SK-N-SH treated with all-trans-retinoic acid at 6 μM for 48 hours (cell line): ENCODE results near the gene DDX3X.
"Not testable (repeated sequence)": the region's sequence is repeated elsewhere in the genome, so short reads cannot be mapped to it uniquely, and the experiment has no call there.

Experiments
- ATAC-seq: fragments of 200-7000 bp; cut with Tn5 transposase; 3 replicates; pipeline ENCODE4 v1.9.1; 2020; ENCODE audit warnings: mild to moderate bottlenecking, moderate library complexity
- CSDC2 ChIP-seq: fragments of 250-450 bp; sonication (Bioruptor Pico); IDR thresholded peaks from 2 replicates; pipeline ENCODE4 v1.5.0; 2020; ENCODE audit warnings: mild to moderate bottlenecking, moderate library complexity
- GLIS3 ChIP-seq: fragments of 250-450 bp; sonication (Bioruptor Pico); IDR thresholded peaks from 2 replicates; pipeline ENCODE4 v1.5.0; 2020; ENCODE audit warnings: mild to moderate bottlenecking, moderate library complexity
- ISL1 ChIP-seq: fragments of 250-450 bp; sonication (Bioruptor Pico); IDR thresholded peaks from 2 replicates; pipeline ENCODE4 v2.1.2; 2022; ENCODE audit warnings: mild to moderate bottlenecking, moderate library complexity
- OSR1 ChIP-seq: fragments of 250-450 bp; sonication (Bioruptor Pico); IDR thresholded peaks from 2 replicates; pipeline ENCODE4 v1.8.0; 2022; ENCODE audit warnings: moderate library complexity, mild to moderate bottlenecking, inconsistent platforms
- PATZ1 ChIP-seq: fragments of 250-450 bp; sonication (Bioruptor Pico); IDR thresholded peaks from 2 replicates; pipeline ENCODE4 v1.8.0; 2020; ENCODE audit warnings: mild to moderate bottlenecking, moderate library complexity, borderline replicate concordance
- PPARA ChIP-seq: fragments of 250-450 bp; sonication (Bioruptor Pico); IDR thresholded peaks from 2 replicates; pipeline ENCODE4 v1.5.0; 2020; ENCODE audit warnings: mild to moderate bottlenecking, borderline replicate concordance
- RARB ChIP-seq: fragments of 250-450 bp; sonication (Bioruptor Pico); IDR thresholded peaks from 2 replicates; pipeline ENCODE4 v1.8.0; 2021; ENCODE audit warnings: mild to moderate bottlenecking, moderate library complexity
- TCF4 ChIP-seq: fragments of 250-450 bp; sonication (Bioruptor Pico); IDR thresholded peaks from 2 replicates; pipeline ENCODE4 v1.8.0; 2021; ENCODE audit warnings: mild to moderate bottlenecking, moderate library complexity, borderline replicate concordance
- TOX ChIP-seq: fragments of 250-450 bp; sonication (Bioruptor Pico); IDR thresholded peaks from 2 replicates; pipeline ENCODE4 v1.8.0; 2021; ENCODE audit warnings: mild to moderate bottlenecking, moderate library complexity, borderline replicate concordance
- ZFP3 ChIP-seq: fragments of 250-450 bp; sonication (Bioruptor Pico); IDR thresholded peaks from 2 replicates; pipeline ENCODE4 v1.5.0; 2020; ENCODE audit warnings: mild to moderate bottlenecking, moderate library complexity
- ZFP30 ChIP-seq: fragments of 450-650 bp; formaldehyde crosslinking; IDR thresholded peaks from 2 replicates; pipeline ENCODE4 v1.5.0; 2022; ENCODE audit warnings: mild to moderate bottlenecking, moderate library complexity
- ZNF565 ChIP-seq: fragments of 450-650 bp; formaldehyde crosslinking; conservative IDR thresholded peaks from 2 replicates; pipeline ENCODE4 v1.5.0; 2020; ENCODE audit warnings: low read depth, mild to moderate bottlenecking, moderate library complexity
- ZNF70 ChIP-seq: fragments of 450-650 bp; formaldehyde crosslinking; IDR thresholded peaks from 2 replicates; pipeline ENCODE4 v1.5.0; 2020; ENCODE audit warnings: mild to moderate bottlenecking, moderate library complexity
- ZNF8 ChIP-seq: fragments of 450-650 bp; formaldehyde crosslinking; IDR thresholded peaks from 2 replicates; pipeline ENCODE4 v1.5.0; 2020; ENCODE audit warnings: mild to moderate bottlenecking, moderate library complexity
- TF ChIP-seq, protein P1 (sequence below): fragments of 250-450 bp; sonication (Bioruptor Pico); IDR thresholded peaks from 2 replicates; pipeline ENCODE4 v1.5.0; 2020; ENCODE audit warnings: mild to moderate bottlenecking, moderate library complexity
- TF ChIP-seq, protein P2 (sequence below): fragments of 250-450 bp; sonication (Bioruptor Pico); IDR thresholded peaks from 2 replicates; pipeline ENCODE4 v1.8.0; 2021; ENCODE audit warnings: low read depth, mild to moderate bottlenecking, moderate library complexity, borderline replicate concordance
- TF ChIP-seq, protein P3 (sequence below): fragments of 250-450 bp; sonication (Bioruptor Pico); IDR thresholded peaks from 2 replicates; pipeline ENCODE4 v1.5.1; 2021; ENCODE audit warnings: mild to moderate bottlenecking, moderate library complexity
- TF ChIP-seq, protein P4 (sequence below): fragments of 250-450 bp; sonication (Bioruptor Pico); IDR thresholded peaks from 2 replicates; pipeline ENCODE4 v1.5.1; 2020; ENCODE audit warnings: low read depth, mild to moderate bottlenecking, moderate library complexity

The DDX3X gene

DNA sequence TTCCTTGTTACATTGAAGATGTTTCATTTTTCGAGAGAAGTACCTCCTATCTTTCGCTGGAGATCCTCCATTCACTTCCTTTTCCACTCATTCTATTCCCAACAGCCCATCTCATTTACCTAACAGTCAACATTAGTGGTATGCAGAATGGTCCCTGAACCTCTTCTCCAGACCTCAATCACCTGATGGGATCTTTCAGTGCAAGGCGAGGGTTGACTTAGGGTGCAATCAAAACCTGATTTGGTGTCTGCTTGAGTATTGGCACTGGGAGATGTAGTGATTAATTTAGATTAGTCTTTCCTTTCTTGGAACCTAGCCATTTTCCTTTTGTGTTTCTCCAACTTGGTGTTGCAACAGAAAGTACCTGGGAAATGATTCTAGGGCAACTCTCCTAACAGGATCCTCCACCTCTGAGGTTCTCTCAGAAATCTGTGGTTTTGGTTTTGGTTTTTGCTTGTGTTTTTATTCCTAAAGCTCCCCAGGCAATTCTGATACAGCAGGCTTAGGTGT lies 18.4 kb downstream of the DDX3X start:
- peak; percentile 24 for ATAC-seq

DNA sequence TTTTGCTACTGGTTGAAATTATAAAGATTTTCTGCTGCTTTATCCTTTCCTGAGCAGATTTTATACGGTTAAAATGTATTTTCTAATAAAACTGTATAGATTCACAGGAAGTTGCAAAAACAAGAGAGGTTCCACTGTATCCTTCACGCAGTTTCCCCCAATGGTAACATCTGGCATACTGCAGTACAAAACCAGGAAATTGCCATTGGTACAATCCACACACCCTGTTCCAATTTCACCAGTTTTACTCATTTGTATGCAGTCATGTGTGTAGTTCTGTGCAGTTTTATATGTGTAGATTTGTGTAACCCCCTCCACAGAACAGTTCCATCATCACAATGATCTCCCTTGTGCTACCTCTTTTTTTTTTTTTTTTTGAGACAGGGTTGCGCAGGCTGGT lies 20.0 kb downstream of the DDX3X start:
- ATAC-seq, result peak; percentile 3; the same call in 2 of the 3 replicates
- no peak for TF ChIP-seq ZNF565 (CRISPR knock-in tag)
- TF ChIP-seq TCF4, result no peak
- TF ChIP-seq, protein P1, sequence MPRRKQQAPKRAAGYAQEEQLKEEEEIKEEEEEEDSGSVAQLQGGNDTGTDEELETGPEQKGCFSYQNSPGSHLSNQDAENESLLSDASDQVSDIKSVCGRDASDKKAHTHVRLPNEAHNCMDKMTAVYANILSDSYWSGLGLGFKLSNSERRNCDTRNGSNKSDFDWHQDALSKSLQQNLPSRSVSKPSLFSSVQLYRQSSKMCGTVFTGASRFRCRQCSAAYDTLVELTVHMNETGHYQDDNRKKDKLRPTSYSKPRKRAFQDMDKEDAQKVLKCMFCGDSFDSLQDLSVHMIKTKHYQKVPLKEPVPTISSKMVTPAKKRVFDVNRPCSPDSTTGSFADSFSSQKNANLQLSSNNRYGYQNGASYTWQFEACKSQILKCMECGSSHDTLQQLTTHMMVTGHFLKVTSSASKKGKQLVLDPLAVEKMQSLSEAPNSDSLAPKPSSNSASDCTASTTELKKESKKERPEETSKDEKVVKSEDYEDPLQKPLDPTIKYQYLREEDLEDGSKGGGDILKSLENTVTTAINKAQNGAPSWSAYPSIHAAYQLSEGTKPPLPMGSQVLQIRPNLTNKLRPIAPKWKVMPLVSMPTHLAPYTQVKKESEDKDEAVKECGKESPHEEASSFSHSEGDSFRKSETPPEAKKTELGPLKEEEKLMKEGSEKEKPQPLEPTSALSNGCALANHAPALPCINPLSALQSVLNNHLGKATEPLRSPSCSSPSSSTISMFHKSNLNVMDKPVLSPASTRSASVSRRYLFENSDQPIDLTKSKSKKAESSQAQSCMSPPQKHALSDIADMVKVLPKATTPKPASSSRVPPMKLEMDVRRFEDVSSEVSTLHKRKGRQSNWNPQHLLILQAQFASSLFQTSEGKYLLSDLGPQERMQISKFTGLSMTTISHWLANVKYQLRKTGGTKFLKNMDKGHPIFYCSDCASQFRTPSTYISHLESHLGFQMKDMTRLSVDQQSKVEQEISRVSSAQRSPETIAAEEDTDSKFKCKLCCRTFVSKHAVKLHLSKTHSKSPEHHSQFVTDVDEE, result no peak
- no peak for TF ChIP-seq PPARA (CRISPR knock-in tag)
- no peak for TF ChIP-seq CSDC2
- no peak for TF ChIP-seq PATZ1 (CRISPR knock-in tag)
- no peak for TF ChIP-seq ISL1 (CRISPR knock-in tag)
- no peak for TF ChIP-seq OSR1 (CRISPR knock-in tag)

More for the DNA sequence above, 18.4 kb downstream of the DDX3X start:
- TF ChIP-seq PATZ1 (CRISPR knock-in tag), result peak; percentile 6; the same call in 1 of the 2 replicates
- no peak for TF ChIP-seq GLIS3 (CRISPR knock-in tag)
- no peak for TF ChIP-seq RARB
- TF ChIP-seq TOX (CRISPR knock-in tag), result no peak
- TF ChIP-seq ZNF8 (CRISPR knock-in tag), result no peak

GRCh38 chrX:41369152-41369551 lies 35.2 kb downstream of the DDX3X start:
- no peak for TF ChIP-seq TOX (CRISPR knock-in tag)
- TF ChIP-seq ZNF8 (CRISPR knock-in tag), result peak; percentile 91
- TF ChIP-seq, all 23 proteins: peak for 1
- ATAC-seq, result no peak

GRCh38 chrX:41371575-41371974 lies 37.6 kb downstream of the DDX3X start:
- ATAC-seq, result not testable (repeated sequence)

DNA sequence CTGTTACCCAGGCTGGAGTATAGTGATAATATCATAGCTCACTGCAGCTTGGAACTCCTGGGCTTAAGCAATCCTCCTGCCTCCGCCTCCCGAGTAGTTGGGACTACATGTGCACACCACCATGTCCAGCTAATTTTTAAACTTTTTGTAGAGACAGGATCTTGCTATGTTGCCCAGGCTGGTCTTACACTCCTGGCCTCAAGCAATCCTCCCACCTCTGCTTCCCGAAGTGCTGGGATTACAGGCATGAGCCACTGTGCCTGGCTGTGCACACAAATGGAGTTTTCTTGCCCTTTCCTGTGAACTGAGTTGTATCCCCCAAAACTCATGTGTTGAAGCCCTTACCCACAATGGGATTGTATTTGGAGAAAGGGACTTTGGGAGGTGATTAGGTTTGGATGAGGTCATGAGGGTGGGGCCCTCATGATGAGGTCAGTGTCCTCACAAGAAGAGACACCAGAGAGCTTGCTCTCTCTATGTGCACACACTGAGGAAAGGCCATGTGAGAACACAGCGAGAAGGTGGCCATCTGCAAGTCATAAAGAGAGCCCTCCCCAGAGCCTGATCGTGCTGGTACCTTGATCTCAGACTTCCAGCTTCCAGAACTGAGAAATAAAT lies 40.1 kb downstream of the DDX3X start:
- ATAC-seq, result no peak
- no peak for TF ChIP-seq TCF4
- TF ChIP-seq, protein P2, sequence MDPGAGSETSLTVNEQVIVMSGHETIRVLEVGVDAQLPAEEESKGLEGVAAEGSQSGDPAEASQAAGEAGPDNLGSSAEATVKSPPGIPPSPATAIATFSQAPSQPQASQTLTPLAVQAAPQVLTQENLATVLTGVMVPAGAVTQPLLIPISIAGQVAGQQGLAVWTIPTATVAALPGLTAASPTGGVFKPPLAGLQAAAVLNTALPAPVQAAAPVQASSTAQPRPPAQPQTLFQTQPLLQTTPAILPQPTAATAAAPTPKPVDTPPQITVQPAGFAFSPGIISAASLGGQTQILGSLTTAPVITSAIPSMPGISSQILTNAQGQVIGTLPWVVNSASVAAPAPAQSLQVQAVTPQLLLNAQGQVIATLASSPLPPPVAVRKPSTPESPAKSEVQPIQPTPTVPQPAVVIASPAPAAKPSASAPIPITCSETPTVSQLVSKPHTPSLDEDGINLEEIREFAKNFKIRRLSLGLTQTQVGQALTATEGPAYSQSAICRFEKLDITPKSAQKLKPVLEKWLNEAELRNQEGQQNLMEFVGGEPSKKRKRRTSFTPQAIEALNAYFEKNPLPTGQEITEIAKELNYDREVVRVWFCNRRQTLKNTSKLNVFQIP (CRISPR knock-in tag), result no peak
- no peak for TF ChIP-seq CSDC2
- no peak for TF ChIP-seq ZNF70
- no peak for TF ChIP-seq ZNF565 (CRISPR knock-in tag)
- TF ChIP-seq ZFP30 (CRISPR knock-in tag), result no peak
- TF ChIP-seq OSR1 (CRISPR knock-in tag), result no peak
- no peak for TF ChIP-seq TOX (CRISPR knock-in tag)
- TF ChIP-seq ISL1 (CRISPR knock-in tag), result no peak
- no peak for TF ChIP-seq GLIS3 (CRISPR knock-in tag)
- no peak for TF ChIP-seq ZNF8 (CRISPR knock-in tag)
- no peak for TF ChIP-seq PATZ1 (CRISPR knock-in tag)
- no peak for TF ChIP-seq PPARA (CRISPR knock-in tag)
- TF ChIP-seq, protein P3, sequence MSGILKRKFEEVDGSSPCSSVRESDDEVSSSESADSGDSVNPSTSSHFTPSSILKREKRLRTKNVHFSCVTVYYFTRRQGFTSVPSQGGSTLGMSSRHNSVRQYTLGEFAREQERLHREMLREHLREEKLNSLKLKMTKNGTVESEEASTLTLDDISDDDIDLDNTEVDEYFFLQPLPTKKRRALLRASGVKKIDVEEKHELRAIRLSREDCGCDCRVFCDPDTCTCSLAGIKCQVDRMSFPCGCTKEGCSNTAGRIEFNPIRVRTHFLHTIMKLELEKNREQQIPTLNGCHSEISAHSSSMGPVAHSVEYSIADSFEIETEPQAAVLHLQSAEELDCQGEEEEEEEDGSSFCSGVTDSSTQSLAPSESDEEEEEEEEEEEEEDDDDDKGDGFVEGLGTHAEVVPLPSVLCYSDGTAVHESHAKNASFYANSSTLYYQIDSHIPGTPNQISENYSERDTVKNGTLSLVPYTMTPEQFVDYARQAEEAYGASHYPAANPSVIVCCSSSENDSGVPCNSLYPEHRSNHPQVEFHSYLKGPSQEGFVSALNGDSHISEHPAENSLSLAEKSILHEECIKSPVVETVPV (CRISPR knock-in tag), result no peak
- TF ChIP-seq ZFP3 (CRISPR knock-in tag), result no peak
- TF ChIP-seq, protein P4, sequence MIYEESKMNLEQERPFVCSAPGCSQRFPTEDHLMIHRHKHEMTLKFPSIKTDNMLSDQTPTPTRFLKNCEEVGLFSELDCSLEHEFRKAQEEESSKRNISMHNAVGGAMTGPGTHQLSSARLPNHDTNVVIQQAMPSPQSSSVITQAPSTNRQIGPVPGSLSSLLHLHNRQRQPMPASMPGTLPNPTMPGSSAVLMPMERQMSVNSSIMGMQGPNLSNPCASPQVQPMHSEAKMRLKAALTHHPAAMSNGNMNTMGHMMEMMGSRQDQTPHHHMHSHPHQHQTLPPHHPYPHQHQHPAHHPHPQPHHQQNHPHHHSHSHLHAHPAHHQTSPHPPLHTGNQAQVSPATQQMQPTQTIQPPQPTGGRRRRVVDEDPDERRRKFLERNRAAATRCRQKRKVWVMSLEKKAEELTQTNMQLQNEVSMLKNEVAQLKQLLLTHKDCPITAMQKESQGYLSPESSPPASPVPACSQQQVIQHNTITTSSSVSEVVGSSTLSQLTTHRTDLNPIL (CRISPR knock-in tag), result no peak
